NCI-H1694 (cell line): ENCODE measurements around the gene NFATC2IP.

Experiments
- DNase-seq: peaks from one replicate; lab custom pipeline; 2025; lab: John Stamatoyannopoulos, UW

NFATC2IP gene

GRCh38 chr16:28950648-28951409 is at the start of gene NFATC2IP:
Gene NFATC2IP, plus strand, starts transcription at chr16:28950937. Its CDS starts 75 bp downstream, at chr16:28951012.
- peak; percentile 97 for DNase-seq

GRCh38 chr16:28901862-28902261 is 48.9 kb upstream of the NFATC2IP start:
- no peak for DNase-seq

GRCh38 chr16:28902909-28903308 is 47.8 kb upstream of the NFATC2IP start:
- DNase-seq, result no peak

GRCh38 chr16:28903344-28904042 is 47.2 kb upstream of the NFATC2IP start:
- DNase-seq, result no peak

GRCh38 chr16:28904363-28904762 is 46.4 kb upstream of the NFATC2IP start:
- no peak for DNase-seq

GRCh38 chr16:28904828-28905227 is 45.9 kb upstream of the NFATC2IP start:
- DNase-seq, result no peak

GRCh38 chr16:28905229-28905754 is 45.4 kb upstream of the NFATC2IP start:
- DNase-seq, result no peak

GRCh38 chr16:28905800-28906372 is 44.9 kb upstream of the NFATC2IP start:
- DNase-seq, result no peak

- no peak for DNase-seq
Observed at GRCh38 chr16:28910086-28911031, 40.4 kb upstream of the NFATC2IP start.

- no peak for DNase-seq
Observed at GRCh38 chr16:28912558-28912957, 38.2 kb upstream of the NFATC2IP start.

- DNase-seq, result no peak
Observed at GRCh38 chr16:28913946-28914724, 36.6 kb upstream of the NFATC2IP start.

- DNase-seq, result no peak
Observed at GRCh38 chr16:28915181-28915580, 35.6 kb upstream of the NFATC2IP start.

GRCh38 chr16:28917095-28917494 is 33.6 kb upstream of the NFATC2IP start:
- no peak for DNase-seq

- no peak for DNase-seq
Observed at GRCh38 chr16:28918698-28919097, 32.0 kb upstream of the NFATC2IP start.

GRCh38 chr16:28923231-28923587 is 27.5 kb upstream of the NFATC2IP start:
- DNase-seq, result no peak

GRCh38 chr16:28923652-28924398 is 26.9 kb upstream of the NFATC2IP start:
- DNase-seq, result no peak

GRCh38 chr16:28924399-28924761 is 26.4 kb upstream of the NFATC2IP start:
- no peak for DNase-seq

- DNase-seq, result peak; percentile 75
Observed at GRCh38 chr16:28924762-28925385, 25.9 kb upstream of the NFATC2IP start, which contains the start of gene RABEP2. Gene RABEP2, minus strand, starts transcription at chr16:28925238. Its CDS starts 75 bp downstream, at chr16:28925163.

- DNase-seq, result peak; percentile 24
Observed at GRCh38 chr16:28925386-28926228, 25.1 kb upstream of the NFATC2IP start.
